CD14-positive monocyte (primary cell): ENCODE measurements around the gene TRIM40. TPM values are rescaled to one million over a fixed set of nuclear protein-coding genes. Genes with fewer than 3 reads are reported as not detected.

Experiments
- DNase-seq, 3 donors: peaks; one replicate each; pipeline ENCODE4 v3.0.0-alpha.2; 2011 to 2022
- H2AFZ ChIP-seq: 2 replicates; pipeline ENCODE4 v1.6.0; 2012; ENCODE audit warnings: mild to moderate bottlenecking, low read depth, low read length, inconsistent platforms; ENCODE audit not compliant: insufficient read depth, poor library complexity, severe bottlenecking
- H3K27ac ChIP-seq, 2 donors: 1 replicate in 1 of 2; 2 replicates in 1 of 2; pipeline ENCODE4 v1.5.1; 2012 to 2013; ENCODE audit warnings: low read length in 2 of 2, control low read depth in 1 of 2, inconsistent platforms in 1 of 2, low read depth in 1 of 2, mild to moderate bottlenecking in 1 of 2
- H3K27me3 ChIP-seq, 2 donors: one replicate each; pipeline versions ENCODE4 v1.6.0 to v1.6.1; 2011 to 2013; ENCODE audit warnings: low read length in 2 of 2; ENCODE audit not compliant: control insufficient read depth in 2 of 2, insufficient read depth in 2 of 2
- H3K36me3 ChIP-seq, 2 donors: replicated peaks in 1 of 2; 1 replicate in 1 of 2; 2 replicates in 1 of 2; pipeline versions ENCODE4 v1.5.1 to v1.6.1; 2012 to 2013; ENCODE audit warnings: low read length in 2 of 2, control low read depth in 1 of 2, inconsistent platforms in 1 of 2, mild to moderate bottlenecking in 1 of 2; ENCODE audit not compliant: insufficient read depth in 2 of 2, control insufficient read depth in 1 of 2
- H3K4me1 ChIP-seq, 2 donors: 1 replicate in 1 of 2; 2 replicates in 1 of 2; pipeline versions ENCODE4 v1.5.1 to v1.6.1; 2012 to 2013; ENCODE audit warnings: low read length in 2 of 2, control low read depth in 1 of 2, inconsistent platforms in 1 of 2, mild to moderate bottlenecking in 1 of 2, moderate library complexity in 1 of 2; ENCODE audit not compliant: insufficient read depth in 2 of 2, control insufficient read depth in 1 of 2
- H3K4me2 ChIP-seq: replicated peaks from 2 replicates; pipeline ENCODE3; 2012; ENCODE audit warnings: low read length, moderate library complexity, mild to moderate bottlenecking; ENCODE audit not compliant: poor library complexity, severe bottlenecking; ENCODE audit errors: extremely low read depth
- H3K4me3 ChIP-seq, 3 experiments: fragments of 200-600 bp in 1 of 3; sonication (generic) in 1 of 3; replicated peaks in 1 of 3; 1 replicate in 2 of 3; 2 replicates in 1 of 3; pipeline ENCODE4 v1.5.1; 2011 to 2013; ENCODE audit warnings: low read length in 3 of 3, mild to moderate bottlenecking in 3 of 3, control low read depth in 2 of 3, low read depth in 2 of 3, inconsistent platforms in 1 of 3, moderate library complexity in 1 of 3
- H3K79me2 ChIP-seq: 2 replicates; pipeline ENCODE4 v1.6.0; 2012; ENCODE audit warnings: mild to moderate bottlenecking, control low read depth, inconsistent platforms, low read length, moderate library complexity; ENCODE audit not compliant: insufficient read depth
- H3K9ac ChIP-seq: 2 replicates; pipeline ENCODE4 v1.6.0; 2017; ENCODE audit warnings: low read length, mild to moderate bottlenecking; ENCODE audit not compliant: insufficient read depth, poor library complexity, severe bottlenecking
- H3K9me3 ChIP-seq, 2 donors: replicated peaks in 1 of 2; 1 replicate in 1 of 2; 2 replicates in 1 of 2; pipeline versions ENCODE4 v1.5.1 to v1.6.1; 2012 to 2013; ENCODE audit warnings: low read length in 2 of 2, control low read depth in 1 of 2; ENCODE audit not compliant: control insufficient read depth in 1 of 2, insufficient read depth in 1 of 2
- H4K20me1 ChIP-seq: 2 replicates; pipeline ENCODE4 v1.6.0; 2012; ENCODE audit warnings: mild to moderate bottlenecking, low read length, control low read depth, moderate library complexity; ENCODE audit not compliant: insufficient read depth
- H3K27ac Mint-ChIP-seq, 7 donors: one replicate each; pipeline ENCODE4 v1.8.0; 2020; ENCODE audit warnings: mild to moderate bottlenecking in 7 of 7, mixed read lengths in 7 of 7, moderate library complexity in 6 of 7, inconsistent platforms in 2 of 7
- H3K27me3 Mint-ChIP-seq, 3 donors: one replicate each; pipeline ENCODE4 v1.8.0; 2021 to 2022; ENCODE audit warnings: low read depth in 3 of 3, mild to moderate bottlenecking in 3 of 3, mixed read lengths in 3 of 3, moderate library complexity in 3 of 3, inconsistent platforms in 1 of 3
- H3K36me3 Mint-ChIP-seq, 2 donors: one replicate each; pipeline ENCODE4 v1.8.0; 2020; ENCODE audit warnings: mixed read lengths in 2 of 2, inconsistent platforms in 1 of 2, mild to moderate bottlenecking in 1 of 2
- H3K4me1 Mint-ChIP-seq: one replicate; pipeline ENCODE4 v1.8.0; 2020; ENCODE audit warnings: mild to moderate bottlenecking, mixed read lengths
- H3K4me3 Mint-ChIP-seq, 2 donors: one replicate each; pipeline ENCODE4 v1.8.0; 2020; ENCODE audit warnings: mild to moderate bottlenecking in 2 of 2, mixed read lengths in 2 of 2, moderate library complexity in 1 of 2
- H3K9me3 Mint-ChIP-seq, 7 donors: one replicate each; pipeline ENCODE4 v1.8.0; 2020 to 2022; ENCODE audit warnings: mixed read lengths in 7 of 7, mild to moderate bottlenecking in 6 of 7, moderate library complexity in 6 of 7, inconsistent platforms in 2 of 7
- WGBS: methylation state at CpG from one replicate; pipeline ENCODE4 v1.1.5; 2013; ENCODE audit warnings: missing lambda C conversion rate; ENCODE audit not compliant: insufficient coverage; 5-methylcytosine and 5-hydroxymethylcytosine counted together
- intact Hi-C, 2 donors: fragments of 100-400 bp; cut with micrococcal nuclease; formaldehyde crosslinking; loops; one replicate each; pipeline versions ENCODE4 v1.15.0 to v1.15.1; 2023
- polyA plus RNA-seq, 3 donors: library from polyadenylated mRNA; depleted of rRNA in 1 of 3; unstranded in 2 of 3; stranded (reverse) in 1 of 3; fragments of 300-500 nt in 2 of 3; fragments of >200 nt in 1 of 3; fragmentation: Illumina TruSeq in 2 of 3; gene quantifications; 1 replicate in 2 of 3; 2 replicates in 1 of 3; pipeline ENCODE4 v1.2.3, GENCODE V29; 2012 to 2021
- TF ChIP-seq, protein P1 (sequence below): fragments of 200-600 bp; IDR thresholded peaks from one replicate; pipeline ENCODE4 v1.8.0; 2022; ENCODE audit warnings: antibody characterized with exemption, mild to moderate bottlenecking

TRIM40 gene
- polyA plus RNA-seq, 3 donors = not detected

DNA sequence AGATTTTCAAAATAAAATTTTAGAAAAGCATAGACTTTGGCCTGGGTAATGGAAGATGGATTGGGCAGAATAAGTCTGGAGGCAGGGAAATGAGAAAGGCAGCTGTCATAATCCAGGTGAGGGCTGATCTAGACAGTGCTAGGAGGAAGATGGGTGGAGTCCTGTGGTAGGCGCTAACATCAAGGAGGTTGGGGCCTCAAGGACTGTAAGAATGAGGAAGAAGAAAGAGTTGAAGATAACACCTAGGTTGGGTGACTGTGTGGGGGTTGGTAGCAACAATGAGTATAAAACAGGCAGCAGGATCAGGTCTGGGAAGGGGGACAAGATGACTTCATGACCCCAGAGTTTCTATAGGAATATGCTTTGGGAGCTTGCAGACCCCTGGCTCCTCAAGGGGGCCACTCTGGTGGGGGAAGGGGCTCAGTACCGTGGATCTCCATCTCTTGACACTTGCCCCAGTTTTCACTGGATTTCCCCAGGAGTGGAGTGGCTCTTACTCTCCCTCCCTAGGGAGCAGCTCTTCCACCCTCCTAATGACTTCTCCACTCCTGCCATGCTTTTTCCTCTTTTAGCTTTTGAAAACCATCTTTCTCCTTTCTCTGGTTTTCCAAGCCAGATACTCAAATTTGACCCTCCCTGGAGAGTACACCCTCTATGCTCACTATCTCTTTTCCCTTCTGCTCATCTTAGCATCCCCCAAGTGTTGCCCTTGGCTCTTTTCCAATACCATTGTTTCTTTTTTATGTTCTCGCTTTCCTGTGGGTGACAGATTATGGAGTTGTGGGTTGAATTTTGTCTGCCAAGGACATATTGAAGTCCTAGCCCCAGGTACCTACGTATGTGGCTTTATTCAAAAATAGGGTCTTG lies 37.8 kb upstream of the TRIM40 start:
- peaks cover 65 to 85% (median 68%) of the 10 kb centered on the region in 3 donors for H3K27me3 Mint-ChIP-seq
- no peak for DNase-seq
- TF ChIP-seq, protein P1, sequence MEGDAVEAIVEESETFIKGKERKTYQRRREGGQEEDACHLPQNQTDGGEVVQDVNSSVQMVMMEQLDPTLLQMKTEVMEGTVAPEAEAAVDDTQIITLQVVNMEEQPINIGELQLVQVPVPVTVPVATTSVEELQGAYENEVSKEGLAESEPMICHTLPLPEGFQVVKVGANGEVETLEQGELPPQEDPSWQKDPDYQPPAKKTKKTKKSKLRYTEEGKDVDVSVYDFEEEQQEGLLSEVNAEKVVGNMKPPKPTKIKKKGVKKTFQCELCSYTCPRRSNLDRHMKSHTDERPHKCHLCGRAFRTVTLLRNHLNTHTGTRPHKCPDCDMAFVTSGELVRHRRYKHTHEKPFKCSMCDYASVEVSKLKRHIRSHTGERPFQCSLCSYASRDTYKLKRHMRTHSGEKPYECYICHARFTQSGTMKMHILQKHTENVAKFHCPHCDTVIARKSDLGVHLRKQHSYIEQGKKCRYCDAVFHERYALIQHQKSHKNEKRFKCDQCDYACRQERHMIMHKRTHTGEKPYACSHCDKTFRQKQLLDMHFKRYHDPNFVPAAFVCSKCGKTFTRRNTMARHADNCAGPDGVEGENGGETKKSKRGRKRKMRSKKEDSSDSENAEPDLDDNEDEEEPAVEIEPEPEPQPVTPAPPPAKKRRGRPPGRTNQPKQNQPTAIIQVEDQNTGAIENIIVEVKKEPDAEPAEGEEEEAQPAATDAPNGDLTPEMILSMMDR = no peak
- WGBS = 53% methylated on average over 2 of the region's 4 CpGs
- Histone ChIP-seq H3K9me3 (peaks cover 0 to 7% of the 10 kb centered on the region in 2 donors), H2AFZ (no peak overlapping the region), H3K36me3 (no peaks in the 10 kb centered on the region), H3K4me2 (no peak overlapping the region), H3K4me3 (no peak overlapping the region), H3K9ac (no peak overlapping the region), H3K4me1 (peaks cover 27 to 30% of the 10 kb centered on the region in 2 donors), H3K27me3 (peaks cover 44 to 66% of the 10 kb centered on the region in 2 donors), H3K79me2 (no peaks in the 10 kb centered on the region), H3K27ac (no peak overlapping the region), H4K20me1 (no peaks in the 10 kb centered on the region)
- H3K9me3 Mint-ChIP-seq = peaks cover 0 to 24% (median 12%) of the 10 kb centered on the region in 7 donors
- peaks cover 11 to 12% of the 10 kb centered on the region in 2 donors for H3K36me3 Mint-ChIP-seq
- intact Hi-C loops = no loop called here
- no peak overlapping the region for H3K27ac Mint-ChIP-seq
- H3K4me3 Mint-ChIP-seq = peak overlapping the region in 1 of 2 donors; percentile 82
- H3K4me1 Mint-ChIP-seq = peaks cover 29% of the 10 kb centered on the region

DNA sequence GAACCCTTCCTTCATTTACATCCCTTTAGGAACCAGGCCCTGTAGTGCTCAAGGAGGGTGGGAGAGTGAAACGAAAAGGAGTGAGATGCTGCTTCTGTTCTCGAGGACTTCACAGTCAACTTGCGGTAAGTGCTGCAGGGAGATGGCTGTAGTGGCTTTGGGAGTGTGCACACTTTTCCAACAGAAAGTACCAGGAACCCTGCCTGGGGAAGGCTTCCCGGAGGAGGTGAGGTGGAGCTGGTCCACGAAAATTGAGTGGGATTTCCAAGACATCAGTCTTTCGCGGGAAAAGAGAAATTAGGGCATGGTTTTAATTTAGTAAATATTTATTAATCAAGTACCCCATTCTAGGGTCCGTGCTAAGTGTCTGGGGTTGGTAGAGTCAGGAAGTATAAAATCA lies 35.8 kb upstream of the TRIM40 start:
- intact Hi-C loops = loop anchor here in 1 of 2 donors (5.0 kb wide), 2 partner anchors 33 to 297 kb away; partner anchors contain the start of gene PPP1R11

More for the DNA sequence above, 35.8 kb upstream of the TRIM40 start:
- peaks cover 0 to 28% (median 12%) of the 10 kb centered on the region in 7 donors for H3K9me3 Mint-ChIP-seq
- Histone ChIP-seq H2AFZ (no peak overlapping the region), H4K20me1 (no peaks in the 10 kb centered on the region), H3K36me3 (no peaks in the 10 kb centered on the region), H3K4me1 (peaks cover 34 to 38% of the 10 kb centered on the region in 2 donors), H3K9me3 (peaks cover 0 to 7% of the 10 kb centered on the region in 2 donors), H3K4me2 (peak overlapping the region; percentile 83), H3K9ac (no peak overlapping the region), H3K79me2 (no peaks in the 10 kb centered on the region), H3K4me3 (peak overlapping the region in 1 of 3 experiments; percentile 77), H3K27ac (no peak overlapping the region), H3K27me3 (peaks cover 55 to 74% of the 10 kb centered on the region in 2 donors)
- peaks cover 66 to 85% (median 69%) of the 10 kb centered on the region in 3 donors for H3K27me3 Mint-ChIP-seq
- peaks cover 12 to 14% of the 10 kb centered on the region in 2 donors for H3K36me3 Mint-ChIP-seq
- H3K27ac Mint-ChIP-seq = no peak overlapping the region
- H3K4me1 Mint-ChIP-seq = peaks cover 36% of the 10 kb centered on the region
- peak overlapping the region in 1 of 2 donors; percentile 82 for H3K4me3 Mint-ChIP-seq
- TF ChIP-seq, protein P1 = no peak
- DNase-seq = no peak
- 29% methylated on average over 3 of the region's 8 CpGs for WGBS
